Measurements from ENCODE around the gene TMBIM6.

DNA sequence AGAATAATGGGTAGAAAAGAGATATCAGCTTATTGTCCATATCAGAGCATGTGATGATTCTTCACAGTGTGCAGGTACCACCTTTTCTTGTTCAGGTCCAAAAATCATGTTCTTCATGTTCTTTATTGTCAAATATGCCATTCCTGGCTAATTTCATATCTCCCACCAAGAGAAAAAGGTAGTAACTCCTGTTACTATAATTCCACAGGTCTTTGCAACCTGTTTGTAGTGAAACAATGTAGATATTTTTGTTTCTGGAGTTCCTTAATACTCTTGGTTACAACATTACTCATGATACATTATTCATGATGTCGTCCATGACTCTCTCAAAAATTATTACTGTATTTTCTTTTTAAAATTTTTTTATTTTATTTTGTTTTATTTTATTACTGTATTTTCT is 11.3 kb upstream of the TMBIM6 start:
- no peak for TF ChIP-seq EZH2 (IDR thresholded peaks at IDR 0.05; ENCODE audit: borderline replicate concordance)
- TF ChIP-seq, protein P1, sequence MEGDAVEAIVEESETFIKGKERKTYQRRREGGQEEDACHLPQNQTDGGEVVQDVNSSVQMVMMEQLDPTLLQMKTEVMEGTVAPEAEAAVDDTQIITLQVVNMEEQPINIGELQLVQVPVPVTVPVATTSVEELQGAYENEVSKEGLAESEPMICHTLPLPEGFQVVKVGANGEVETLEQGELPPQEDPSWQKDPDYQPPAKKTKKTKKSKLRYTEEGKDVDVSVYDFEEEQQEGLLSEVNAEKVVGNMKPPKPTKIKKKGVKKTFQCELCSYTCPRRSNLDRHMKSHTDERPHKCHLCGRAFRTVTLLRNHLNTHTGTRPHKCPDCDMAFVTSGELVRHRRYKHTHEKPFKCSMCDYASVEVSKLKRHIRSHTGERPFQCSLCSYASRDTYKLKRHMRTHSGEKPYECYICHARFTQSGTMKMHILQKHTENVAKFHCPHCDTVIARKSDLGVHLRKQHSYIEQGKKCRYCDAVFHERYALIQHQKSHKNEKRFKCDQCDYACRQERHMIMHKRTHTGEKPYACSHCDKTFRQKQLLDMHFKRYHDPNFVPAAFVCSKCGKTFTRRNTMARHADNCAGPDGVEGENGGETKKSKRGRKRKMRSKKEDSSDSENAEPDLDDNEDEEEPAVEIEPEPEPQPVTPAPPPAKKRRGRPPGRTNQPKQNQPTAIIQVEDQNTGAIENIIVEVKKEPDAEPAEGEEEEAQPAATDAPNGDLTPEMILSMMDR (IDR thresholded peaks at IDR 0.05; ENCODE audit: poor library complexity): no peak
